PC-3 (cell line): ENCODE measurements around the gene TRAK1. TPM values are rescaled to one million over a fixed set of nuclear protein-coding genes. Genes with fewer than 3 reads are reported as not detected.

Source experiments
- ATAC-seq: fragments of 200-7000 bp; cut with Tn5 transposase; 2 replicates; pipeline ENCODE4 v1.9.1; 2020; ENCODE audit warnings: mild to moderate bottlenecking, moderate library complexity
- BruUV-seq: library from RNA; stranded (reverse); fragments of 400-500 nt; replicated peaks from 2 replicates; lab custom pipeline; 2021; lab: Mats Ljungman, UMichigan
- CTCF ChIA-PET: fragments of 300-600 bp; sonication (Branson Sonifier 250); formaldehyde crosslinking; loops from one replicate; lab custom pipeline; 2022; ENCODE audit warnings: antibody characterized with exemption; lab: Charles Lee
- POLR2A ChIA-PET: fragments of 300-600 bp; sonication (Branson Sonifier 250); formaldehyde crosslinking; loops from one replicate; lab custom pipeline; 2022; ENCODE audit warnings: antibody characterized with exemption; ENCODE audit not compliant: unreplicated experiment; lab: Charles Lee
- DNase-seq: peaks from one replicate; pipeline ENCODE4 v3.0.0-alpha.2; 2015
- H2AFZ ChIP-seq: fragments of 300-600 bp; sonication (generic); 2 replicates; pipeline ENCODE4 v1.6.0; 2016; ENCODE audit warnings: antibody characterized with exemption, low read length
- H3F3A ChIP-seq: fragments of 300-600 bp; sonication (generic); one replicate; pipeline ENCODE4 v1.6.0; 2017; ENCODE audit warnings: antibody characterized with exemption, low read length, control low read depth, mild to moderate bottlenecking; ENCODE audit not compliant: unreplicated experiment
- H3K27ac ChIP-seq: fragments of 300-600 bp; sonication (generic); 2 replicates; pipeline ENCODE4 v1.5.1; 2016; ENCODE audit warnings: mild to moderate bottlenecking, low read length
- H3K27me3 ChIP-seq: fragments of 300-600 bp; sonication (generic); 2 replicates; pipeline ENCODE4 v1.6.1; 2016; ENCODE audit warnings: low read length, mixed read lengths
- H3K36me3 ChIP-seq: fragments of 300-600 bp; sonication (generic); 2 replicates; pipeline ENCODE4 v1.6.1; 2016; ENCODE audit warnings: low read depth, mixed run types, low read length, mixed read lengths
- H3K4me1 ChIP-seq: fragments of 300-600 bp; sonication (generic); 2 replicates; pipeline ENCODE4 v1.5.1; 2016; ENCODE audit warnings: low read length; ENCODE audit not compliant: insufficient read depth
- H3K4me2 ChIP-seq: fragments of 300-600 bp; sonication (generic); 2 replicates; pipeline ENCODE4 v1.6.0; 2016; ENCODE audit warnings: low read length
- H3K4me3 ChIP-seq: fragments of 300-600 bp; sonication (generic); 2 replicates; pipeline ENCODE4 v1.5.1; 2016; ENCODE audit warnings: mild to moderate bottlenecking, low read length, mixed read lengths
- H3K79me2 ChIP-seq: fragments of 300-600 bp; sonication (generic); 2 replicates; pipeline ENCODE4 v1.6.1; 2017; ENCODE audit warnings: low read length, mixed read lengths
- H3K9ac ChIP-seq: fragments of 300-600 bp; sonication (generic); 2 replicates; pipeline ENCODE4 v1.6.0; 2016; ENCODE audit warnings: mild to moderate bottlenecking, low read length
- H3K9me2 ChIP-seq: fragments of 300-600 bp; sonication (generic); replicated peaks from 2 replicates; pipeline ENCODE4 v1.6.1; 2016; ENCODE audit warnings: mixed run types, low read length, mixed read lengths
- H3K9me3 ChIP-seq: fragments of 300-600 bp; sonication (generic); 2 replicates; pipeline ENCODE4 v1.6.1; 2016; ENCODE audit warnings: low read length, mixed read lengths
- H4K20me1 ChIP-seq: fragments of 300-600 bp; sonication (generic); 2 replicates; pipeline ENCODE4 v1.6.1; 2016; ENCODE audit warnings: low read length, mixed read lengths
- CTCF ChIP-seq: fragments of 300-600 bp; sonication (generic); conservative IDR thresholded peaks from 2 replicates; pipeline ENCODE4 v1.5.1; 2017; ENCODE audit warnings: antibody characterized with exemption, low read depth, mild to moderate bottlenecking, low read length
- EZH2 ChIP-seq: fragments of 300-600 bp; sonication (generic); IDR thresholded peaks from one replicate; pipeline ENCODE4 v1.6.1; 2017; ENCODE audit warnings: antibody characterized with exemption, mild to moderate bottlenecking, low read length; ENCODE audit not compliant: unreplicated experiment
- EZH2phosphoT487 ChIP-seq: fragments of 300-600 bp; sonication (generic); IDR thresholded peaks from 2 replicates; pipeline ENCODE4 v1.6.1; 2018; ENCODE audit warnings: mild to moderate bottlenecking, antibody characterized with exemption, low read length, borderline replicate concordance
- intact Hi-C: fragments of 100-400 bp; cut with micrococcal nuclease; formaldehyde crosslinking; loops from 2 replicates; pipeline ENCODE4 v1.9.0; 2023
- total RNA-seq: library from RNA; depleted of rRNA; stranded (reverse); fragments of >200 nt; gene quantifications from 2 replicates; pipeline ENCODE4 v1.2.3, GENCODE V29; 2014

Gene TRAK1
- total RNA-seq, 1 experiment from 2014 or later = 23.4 TPM

- no peak overlapping the region for H3K27ac ChIP-seq
- H3K9me2 ChIP-seq = no peaks in the 10 kb centered on the region
- H3K27me3 ChIP-seq = peaks cover 61% of the 10 kb centered on the region
- CTCF ChIA-PET = interaction anchor here (0.5 kb wide), 1 partner anchor 301 kb away, joined by 3 read pairs; no protein-coding TSS in a partner anchor
- H3K79me2 ChIP-seq = no peaks in the 10 kb centered on the region
- no peak overlapping the region for H3K4me2 ChIP-seq
- no peaks in the 10 kb centered on the region for H4K20me1 ChIP-seq
- intact Hi-C loops = no loop called here
- no peak overlapping the region for H3K9ac ChIP-seq
- H3F3A ChIP-seq = no peaks in the 10 kb centered on the region
- POLR2A ChIA-PET = no interaction called here
- no peak overlapping the region for H3K4me3 ChIP-seq
- no TSS peak for BruUV-seq
- no peak overlapping the region for H2AFZ ChIP-seq
- ATAC-seq (no peak), DNase-seq (no peak)
- TF ChIP-seq CTCF = no peak
- no peak for TF ChIP-seq EZH2phosphoT487
- no peak for TF ChIP-seq EZH2
- H3K36me3 ChIP-seq = no peaks in the 10 kb centered on the region
- H3K4me1 ChIP-seq = no peaks in the 10 kb centered on the region
- H3K9me3 ChIP-seq = no peaks in the 10 kb centered on the region
These were observed 180.6 kb downstream of the TRAK1 start for GRCh38 chr3:42271786-42272185.

- no peak overlapping the region for H3K4me3 ChIP-seq
- H3K36me3 ChIP-seq = no peaks in the 10 kb centered on the region
- H3K79me2 ChIP-seq = no peaks in the 10 kb centered on the region
- BruUV-seq = no TSS peak
- no peak overlapping the region for H3K4me2 ChIP-seq
- TF ChIP-seq EZH2 (no peak), CTCF (no peak), EZH2phosphoT487 (no peak)
- no peaks in the 10 kb centered on the region for H3K9me3 ChIP-seq
- ChIA-PET POLR2A (no interaction called here), CTCF (no interaction called here)
- DNase-seq (no peak), ATAC-seq (no peak)
- no peaks in the 10 kb centered on the region for H4K20me1 ChIP-seq
- H3F3A ChIP-seq = no peaks in the 10 kb centered on the region
- no peak overlapping the region for H2AFZ ChIP-seq
- H3K9me2 ChIP-seq = no peaks in the 10 kb centered on the region
- intact Hi-C loops = no loop called here
- peaks cover 47% of the 10 kb centered on the region for H3K27me3 ChIP-seq
- no peak overlapping the region for H3K9ac ChIP-seq
- no peaks in the 10 kb centered on the region for H3K4me1 ChIP-seq
- no peak overlapping the region for H3K27ac ChIP-seq
These were observed 182.2 kb downstream of the TRAK1 start for GRCh38 chr3:42273361-42273760.

- no peak overlapping the region for H2AFZ ChIP-seq
- no peak overlapping the region for H3K4me2 ChIP-seq
- H3K27ac ChIP-seq = no peak overlapping the region
- DNase-seq = no peak
- POLR2A ChIA-PET = no interaction called here
- no peaks in the 10 kb centered on the region for H3K9me2 ChIP-seq
- no peaks in the 10 kb centered on the region for H4K20me1 ChIP-seq
- no peaks in the 10 kb centered on the region for H3K9me3 ChIP-seq
- CTCF ChIA-PET = no interaction called here
- H3K9ac ChIP-seq = no peak overlapping the region
- TF ChIP-seq EZH2 (no peak), EZH2phosphoT487 (no peak), CTCF (no peak)
- H3F3A ChIP-seq = no peaks in the 10 kb centered on the region
- H3K27me3 ChIP-seq = peaks cover 38% of the 10 kb centered on the region
- intact Hi-C loops = no loop called here
- H3K4me1 ChIP-seq = no peaks in the 10 kb centered on the region
- no peaks in the 10 kb centered on the region for H3K36me3 ChIP-seq
- BruUV-seq = no TSS peak
- no peak for ATAC-seq
- H3K4me3 ChIP-seq = no peak overlapping the region
- H3K79me2 ChIP-seq = no peaks in the 10 kb centered on the region
These were observed 183.1 kb downstream of the TRAK1 start for GRCh38 chr3:42274266-42274665.
